ENCODE data around the gene TRIM15. TPM values are rescaled to one million over a fixed set of nuclear protein-coding genes. Genes with fewer than 3 reads are reported as not detected.
"Not testable (repeated sequence)": the region's sequence is repeated elsewhere in the genome, so short reads cannot be mapped to it uniquely, and the experiment has no call there.

TRIM15 gene
- polyA plus RNA-seq: not detected

DNA sequence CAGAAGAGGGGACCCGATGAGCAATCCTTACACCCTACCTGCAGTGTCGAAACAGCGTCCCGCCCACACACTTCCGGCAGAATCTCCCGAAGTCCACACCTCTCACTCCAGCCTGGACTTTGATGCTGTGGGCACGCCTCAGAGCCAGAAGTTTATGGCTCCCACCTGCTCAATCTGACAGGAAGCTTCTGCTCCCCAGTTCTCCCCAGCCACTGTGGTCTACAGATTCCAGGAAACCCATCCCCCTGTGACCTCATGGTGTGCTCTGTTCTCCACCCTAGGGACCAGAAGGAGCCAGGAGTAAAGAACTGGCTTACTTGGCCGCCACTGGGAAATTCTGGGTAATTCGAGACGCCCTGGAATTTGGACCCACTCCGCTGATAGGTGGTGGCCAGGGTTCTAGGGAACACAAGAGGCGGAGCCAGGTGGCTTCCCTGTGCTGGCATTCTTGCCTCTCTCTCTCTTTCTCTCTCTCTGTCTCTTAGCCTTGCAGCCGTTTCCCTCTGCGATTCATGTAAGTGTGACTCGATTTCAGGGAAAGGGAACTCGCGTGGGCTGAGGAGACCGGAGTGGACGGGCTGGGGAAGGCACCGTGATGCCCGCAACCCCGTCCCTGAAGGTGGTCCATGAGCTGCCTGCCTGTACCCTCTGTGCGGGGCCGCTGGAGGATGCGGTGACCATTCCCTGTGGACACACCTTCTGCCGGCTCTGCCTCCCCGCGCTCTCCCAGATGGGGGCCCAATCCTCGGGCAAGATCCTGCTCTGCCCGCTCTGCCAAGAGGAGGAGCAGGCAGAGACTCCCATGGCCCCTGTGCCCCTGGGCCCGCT is at the start of gene TRIM15:
Gene TRIM15, plus strand, starts transcription at position 457 of the 828 bp plus-strand sequence. Its CDS starts 139 bp downstream, at position 596.
- Mint-ChIP-seq H3K27ac (no peak within 1 kb of the TSS), H3K4me1 (peaks cover 0 to 6% (median 3%) of the 10 kb centered on the region in 3 donors), H3K27me3 (peaks cover 24% of the 10 kb centered on the region), H3K36me3 (no peaks in the 10 kb centered on the region), H3K4me3 (peak within 1 kb of the TSS in 1 of 4 donors; percentile 53), H3K9me3 (no peaks in the 10 kb centered on the region)

DNA sequence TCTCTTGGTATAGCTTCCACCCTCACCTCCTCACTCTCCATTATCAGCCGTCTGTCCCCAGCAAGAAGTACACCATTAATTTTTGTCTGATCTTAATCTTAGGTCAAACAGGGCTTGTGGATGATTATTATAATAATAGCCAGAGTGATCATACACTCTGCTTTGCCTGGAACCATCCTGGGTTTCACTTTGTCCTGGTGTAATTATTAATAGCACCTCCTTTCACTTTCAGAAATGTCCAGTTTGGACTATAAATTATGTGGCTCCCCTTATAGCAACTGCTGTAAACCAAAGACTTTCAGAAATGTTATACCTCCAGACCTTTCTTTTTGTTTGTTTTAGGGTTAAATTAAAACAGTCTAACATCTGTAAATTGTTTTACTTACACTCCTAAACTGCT is 49.5 kb upstream of the TRIM15 start:
- H3K4me1 Mint-ChIP-seq: peaks cover 0 to 8% (median 2%) of the 10 kb centered on the region in 3 donors
- no peaks in the 10 kb centered on the region for H3K9me3 Mint-ChIP-seq
- peaks cover 20% of the 10 kb centered on the region for H3K27me3 Mint-ChIP-seq
- H3K36me3 Mint-ChIP-seq: no peaks in the 10 kb centered on the region
- H3K4me3 Mint-ChIP-seq: no peak overlapping the region
- H3K27ac Mint-ChIP-seq: no peak overlapping the region

GRCh38 chr6:30116724-30117123 is 46.6 kb upstream of the TRIM15 start:
- Mint-ChIP-seq H3K9me3 (no peaks in the 10 kb centered on the region), H3K27ac (no peak overlapping the region), H3K36me3 (no peaks in the 10 kb centered on the region), H3K4me1 (peaks cover 0 to 6% (median 2%) of the 10 kb centered on the region in 3 donors), H3K4me3 (no peak overlapping the region), H3K27me3 (peaks cover 13% of the 10 kb centered on the region)

DNA sequence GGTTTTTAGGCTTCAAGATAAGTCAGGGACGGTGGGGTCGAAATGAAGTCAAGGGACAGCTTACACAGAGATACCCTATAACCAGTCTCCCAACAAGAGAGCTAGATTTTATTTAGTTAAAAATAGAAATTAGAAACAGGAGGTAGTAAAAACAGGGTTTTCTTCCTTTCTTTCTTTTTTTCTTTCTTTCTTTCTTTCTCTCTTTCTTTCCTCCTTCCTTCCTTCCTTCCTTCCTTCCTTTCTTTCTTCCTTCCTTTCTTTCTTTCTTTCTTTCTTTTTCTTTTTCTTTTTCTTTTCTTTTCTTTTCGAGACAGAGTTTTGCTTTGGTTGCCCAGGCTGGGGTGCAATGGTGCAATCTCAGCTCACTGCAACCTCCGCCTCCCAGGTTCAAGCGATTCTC is 44.7 kb upstream of the TRIM15 start:
- not testable (repeated sequence) for H3K27ac Mint-ChIP-seq, H3K36me3 Mint-ChIP-seq, H3K27me3 Mint-ChIP-seq, H3K4me3 Mint-ChIP-seq, H3K9me3 Mint-ChIP-seq, H3K4me1 Mint-ChIP-seq

DNA sequence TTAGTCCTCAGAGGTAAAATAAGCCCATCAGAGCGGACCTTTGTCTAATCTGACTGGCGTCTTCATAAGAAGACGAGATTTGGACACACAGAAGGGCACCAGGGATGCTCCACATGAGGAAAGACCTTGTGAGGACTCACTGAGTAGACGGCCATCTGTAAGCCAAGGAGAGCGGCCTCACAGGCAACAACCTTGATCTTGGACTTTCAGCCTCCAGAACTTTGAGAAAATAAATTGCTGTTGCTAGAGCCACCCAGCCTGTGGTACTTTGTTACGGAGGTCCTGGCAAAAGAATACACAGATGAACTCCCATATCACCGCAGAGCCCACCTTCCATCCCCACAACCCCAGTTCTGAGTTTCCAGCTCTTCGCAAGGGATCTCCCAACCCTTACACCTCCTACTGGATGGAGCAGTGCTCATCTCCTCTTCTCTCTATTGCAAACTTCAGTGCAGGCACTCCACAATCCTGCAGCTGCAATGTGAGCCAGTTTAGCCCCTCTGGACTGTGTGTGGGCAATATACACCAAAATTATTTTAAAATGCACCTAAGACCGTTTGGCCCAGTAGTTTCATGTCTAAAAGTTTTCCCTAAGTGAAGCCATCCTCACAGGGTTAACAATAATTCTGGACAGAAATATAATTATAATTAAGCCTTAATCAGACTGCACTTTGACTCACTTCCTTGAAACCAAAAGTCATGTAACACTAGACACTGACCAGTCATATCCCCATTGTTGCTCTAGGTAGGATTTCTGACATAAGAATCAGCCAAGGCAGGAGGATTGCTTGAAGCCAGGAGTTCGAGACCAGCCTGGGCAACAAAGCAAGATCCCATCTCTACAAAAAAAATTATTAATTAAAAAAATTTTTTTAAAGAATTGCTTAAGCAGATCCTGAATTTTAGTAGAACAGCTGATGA is 41.6 kb upstream of the TRIM15 start:
- Mint-ChIP-seq H3K9me3 (no peaks in the 10 kb centered on the region), H3K36me3 (no peaks in the 10 kb centered on the region), H3K4me3 (no peak overlapping the region), H3K27me3 (peaks cover 9% of the 10 kb centered on the region), H3K27ac (no peak overlapping the region), H3K4me1 (no peaks in the 10 kb centered on the region)

DNA sequence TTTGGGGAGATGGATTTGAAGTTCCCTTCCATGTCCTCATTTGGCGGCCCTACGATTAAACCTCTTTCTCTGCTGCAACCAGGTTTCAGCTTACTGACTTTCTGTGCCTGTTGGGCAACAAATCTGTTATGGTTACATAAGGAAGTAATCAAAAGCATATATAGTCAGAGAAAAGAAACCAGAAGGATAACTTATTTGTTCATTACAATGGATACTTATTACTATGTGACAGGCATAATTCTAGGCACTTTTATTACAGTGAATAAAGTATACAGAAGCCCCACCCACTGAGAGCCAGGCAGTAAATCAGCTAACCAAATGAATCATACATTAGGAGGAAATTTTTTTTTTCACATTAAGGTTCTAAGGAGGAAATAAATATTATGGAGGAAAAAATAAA is 40.8 kb upstream of the TRIM15 start:
- Mint-ChIP-seq H3K27ac (no peak overlapping the region), H3K9me3 (no peaks in the 10 kb centered on the region), H3K4me1 (no peaks in the 10 kb centered on the region), H3K4me3 (no peak overlapping the region), H3K27me3 (peaks cover 13% of the 10 kb centered on the region), H3K36me3 (no peaks in the 10 kb centered on the region)

GRCh38 chr6:30127238-30128093 is 35.9 kb upstream of the TRIM15 start:
- Mint-ChIP-seq H3K36me3 (no peaks in the 10 kb centered on the region), H3K4me1 (peaks cover 4 to 10% (median 7%) of the 10 kb centered on the region in 3 donors), H3K4me3 (peak overlapping the region in 2 of 4 donors; percentile 58 to 82), H3K9me3 (no peaks in the 10 kb centered on the region), H3K27ac (peak overlapping the region in 1 of 3 donors; percentile 40), H3K27me3 (peaks cover 42% of the 10 kb centered on the region)

DNA sequence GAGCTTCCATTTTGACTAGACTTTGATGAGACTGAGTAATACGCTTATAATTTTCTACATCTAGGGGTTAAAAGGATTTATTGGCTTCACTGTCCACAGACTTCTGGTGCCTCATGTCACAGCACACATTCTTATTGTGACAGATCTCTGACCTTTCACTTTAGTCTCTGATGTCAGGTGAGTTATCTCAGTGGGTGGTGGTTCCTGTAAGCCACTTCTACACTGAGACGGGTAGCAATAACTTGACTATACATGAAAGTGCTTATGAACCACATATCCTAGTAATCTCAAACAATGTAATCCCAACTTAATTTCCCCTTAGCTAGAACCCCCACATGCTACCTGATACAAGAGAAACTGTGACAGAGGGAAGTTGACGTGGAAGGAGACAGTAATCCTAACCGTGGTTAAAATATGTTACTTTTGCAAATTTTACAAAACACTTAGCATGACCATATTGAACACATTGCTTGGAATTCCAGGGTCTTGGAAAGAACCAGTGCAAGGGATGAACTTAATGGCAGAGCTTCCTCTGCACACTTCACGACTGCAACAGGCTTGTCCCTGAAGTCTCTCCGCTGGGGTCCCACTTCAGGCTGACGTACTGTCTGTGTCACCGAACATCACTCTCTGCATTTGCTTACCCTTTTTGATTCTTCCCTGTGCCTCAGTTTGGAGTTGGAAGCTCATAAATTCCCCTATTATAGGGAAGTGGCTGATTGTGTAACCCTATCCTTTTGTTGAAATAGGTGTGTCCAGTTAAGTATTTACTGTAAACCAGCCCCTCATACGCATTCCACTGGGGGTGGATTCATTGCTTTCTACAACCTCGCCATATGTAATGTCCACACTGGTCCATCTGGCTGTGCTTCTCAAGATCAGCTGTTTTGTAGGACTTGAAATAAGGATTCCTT is 33.8 kb upstream of the TRIM15 start:
- no peak overlapping the region for H3K4me3 Mint-ChIP-seq
- H3K27me3 Mint-ChIP-seq: peaks cover 42% of the 10 kb centered on the region
- H3K27ac Mint-ChIP-seq: no peak overlapping the region
- H3K9me3 Mint-ChIP-seq: no peaks in the 10 kb centered on the region
- no peaks in the 10 kb centered on the region for H3K36me3 Mint-ChIP-seq
- peaks cover 4 to 10% (median 7%) of the 10 kb centered on the region in 3 donors for H3K4me1 Mint-ChIP-seq

- no peaks in the 10 kb centered on the region for H3K36me3 Mint-ChIP-seq
- no peaks in the 10 kb centered on the region for H3K9me3 Mint-ChIP-seq
- no peak overlapping the region for H3K4me3 Mint-ChIP-seq
- H3K27me3 Mint-ChIP-seq: peaks cover 42% of the 10 kb centered on the region
- H3K27ac Mint-ChIP-seq: no peak overlapping the region
- H3K4me1 Mint-ChIP-seq: peaks cover 4 to 10% (median 7%) of the 10 kb centered on the region in 3 donors
Measured at GRCh38 chr6:30130179-30130679, 33.1 kb upstream of the TRIM15 start.

DNA sequence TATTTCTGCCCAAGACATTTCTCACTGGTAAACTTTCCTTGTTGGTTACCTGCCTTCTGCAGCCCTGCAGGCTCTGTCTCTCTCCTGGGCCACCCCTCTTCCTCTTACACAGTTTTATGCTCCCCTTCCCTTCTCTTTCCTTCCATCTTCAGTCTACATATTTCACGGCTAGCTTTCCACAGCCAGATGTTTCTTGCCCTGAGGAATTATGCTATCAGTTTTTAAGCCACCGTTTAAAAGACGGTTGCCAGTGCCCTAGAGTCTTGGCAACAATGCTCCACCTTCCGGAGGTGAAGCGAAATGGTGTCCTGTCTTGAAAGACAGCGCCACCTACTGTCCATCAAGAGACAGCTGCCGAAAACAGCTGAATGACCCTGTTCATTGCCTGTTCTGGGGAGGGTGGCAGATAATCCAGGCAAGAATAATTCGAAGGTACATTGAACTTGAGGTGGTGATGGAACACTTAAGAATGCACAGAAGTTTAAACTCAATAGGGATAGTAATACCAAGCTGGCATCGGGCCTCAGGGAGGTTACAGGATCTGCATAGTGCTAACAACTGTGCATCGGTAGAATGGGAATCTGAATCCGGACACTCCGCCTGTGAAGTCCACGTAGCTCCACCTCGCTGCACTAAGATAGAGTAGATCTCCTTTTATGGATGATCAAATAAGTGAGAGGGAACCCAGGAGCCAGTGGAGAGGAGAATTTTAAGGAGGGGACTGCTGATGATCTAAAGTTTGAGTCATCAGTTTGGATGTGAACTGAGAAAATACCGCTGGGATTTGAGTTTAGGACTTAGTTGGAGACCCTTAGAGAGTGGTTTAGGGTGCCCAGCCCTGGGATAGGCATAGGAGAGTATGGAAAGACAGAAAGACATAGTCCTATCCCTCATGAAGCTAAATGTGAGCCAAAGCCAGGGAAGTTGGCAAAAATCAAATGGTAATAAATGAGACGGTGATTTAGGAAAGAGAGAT is 32.2 kb upstream of the TRIM15 start:
- Mint-ChIP-seq H3K4me3 (no peak overlapping the region), H3K36me3 (no peaks in the 10 kb centered on the region), H3K4me1 (peaks cover 4 to 10% (median 9%) of the 10 kb centered on the region in 3 donors), H3K27ac (peak overlapping the region in 1 of 3 donors; percentile 49), H3K9me3 (no peaks in the 10 kb centered on the region), H3K27me3 (peaks cover 45% of the 10 kb centered on the region)

GRCh38 chr6:30131947-30132497 is 31.3 kb upstream of the TRIM15 start:
- Mint-ChIP-seq H3K4me1 (peaks cover 4 to 10% (median 10%) of the 10 kb centered on the region in 3 donors), H3K4me3 (no peak overlapping the region), H3K9me3 (no peaks in the 10 kb centered on the region), H3K27me3 (peaks cover 43% of the 10 kb centered on the region), H3K27ac (no peak overlapping the region), H3K36me3 (no peaks in the 10 kb centered on the region)

- Mint-ChIP-seq H3K36me3 (no peaks in the 10 kb centered on the region), H3K9me3 (peaks cover 0 to under 1% (median 0%) of the 10 kb centered on the region in 3 donors), H3K4me1 (peaks cover 4 to 10% (median 7%) of the 10 kb centered on the region in 3 donors), H3K4me3 (no peak overlapping the region), H3K27ac (no peak overlapping the region), H3K27me3 (peaks cover 25% of the 10 kb centered on the region)
Measured at GRCh38 chr6:30135147-30135546, 28.2 kb upstream of the TRIM15 start.
